NCI-H2029 (cell line): ENCODE data around the gene RAI2.
A peak's percentile ranks its signal among the peaks of the same experiment; 100 is the strongest.
"Not testable (repeated sequence)": the region's sequence is repeated elsewhere in the genome, so short reads cannot be mapped to it uniquely, and the experiment has no call there.

Experiments used
- DNase-seq: peaks from one replicate; lab custom pipeline; 2025; lab: John Stamatoyannopoulos, UW

RAI2 gene

DNA sequence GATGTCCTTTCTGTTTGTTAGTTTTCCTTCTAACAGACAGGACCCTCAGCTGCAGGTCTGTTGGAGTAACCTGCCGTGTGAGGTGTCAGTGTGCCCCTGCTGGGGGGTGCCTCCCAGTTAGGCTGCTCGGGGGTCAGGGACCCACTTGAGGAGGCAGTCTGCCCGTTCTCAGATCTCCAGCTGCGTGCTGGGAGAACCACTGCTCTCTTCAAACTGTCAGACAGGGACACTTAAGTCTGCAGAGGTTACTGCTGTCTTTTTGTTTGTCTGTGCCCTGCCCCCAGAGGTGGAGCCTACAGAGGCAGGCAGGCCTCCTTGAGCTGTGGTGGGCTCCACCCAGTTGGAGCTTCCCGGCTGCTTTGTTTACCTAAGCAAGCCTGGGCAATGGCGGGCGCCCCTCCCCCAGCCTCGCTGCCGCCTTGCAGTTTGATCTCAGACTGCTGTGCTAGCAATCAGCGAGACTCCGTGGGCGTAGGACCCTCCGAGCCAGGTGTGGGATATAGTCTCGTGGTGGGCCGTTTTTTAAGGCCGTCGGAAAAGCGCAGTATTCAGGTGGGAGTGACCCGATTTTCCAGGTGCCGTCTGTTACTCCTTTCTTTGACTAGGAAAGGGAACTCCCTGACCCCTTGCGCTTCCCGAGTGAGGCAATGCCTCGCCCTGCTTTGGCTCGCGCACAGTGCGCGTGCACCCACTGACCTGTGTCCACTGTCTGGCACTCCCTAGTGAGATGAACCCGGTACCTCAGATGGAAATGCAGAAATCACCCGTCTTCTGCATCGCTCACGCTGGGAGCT, 74.3 kb downstream of the RAI2 start:
- DNase-seq = not testable (repeated sequence)

DNA sequence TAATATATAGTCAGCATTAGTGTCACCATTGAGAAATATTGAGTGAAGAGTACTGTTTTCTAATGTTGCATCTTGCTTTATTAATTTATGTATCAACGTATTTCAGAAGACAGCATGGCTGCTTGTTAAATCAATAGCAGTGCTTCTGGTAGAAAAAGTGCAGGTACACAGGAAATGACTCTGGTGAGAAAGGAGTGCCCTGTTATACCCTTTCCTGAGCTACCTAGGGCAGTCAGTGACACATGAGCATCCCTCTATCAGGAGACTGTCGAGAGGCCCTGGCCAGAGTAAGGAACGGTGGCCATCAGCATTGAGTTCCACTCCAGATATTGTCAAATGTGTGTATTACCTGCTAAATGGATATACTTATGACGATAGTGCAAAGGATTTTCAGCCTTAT, 81.7 kb downstream of the RAI2 start:
- DNase-seq = no peak

GRCh38 chrX:17778997-17779396, 82.1 kb downstream of the RAI2 start:
- DNase-seq = no peak

- no peak for DNase-seq
These were observed 87.0 kb downstream of the RAI2 start for GRCh38 chrX:17774053-17774452.

- DNase-seq = no peak
These were observed 87.7 kb downstream of the RAI2 start for GRCh38 chrX:17773221-17773876.

DNA sequence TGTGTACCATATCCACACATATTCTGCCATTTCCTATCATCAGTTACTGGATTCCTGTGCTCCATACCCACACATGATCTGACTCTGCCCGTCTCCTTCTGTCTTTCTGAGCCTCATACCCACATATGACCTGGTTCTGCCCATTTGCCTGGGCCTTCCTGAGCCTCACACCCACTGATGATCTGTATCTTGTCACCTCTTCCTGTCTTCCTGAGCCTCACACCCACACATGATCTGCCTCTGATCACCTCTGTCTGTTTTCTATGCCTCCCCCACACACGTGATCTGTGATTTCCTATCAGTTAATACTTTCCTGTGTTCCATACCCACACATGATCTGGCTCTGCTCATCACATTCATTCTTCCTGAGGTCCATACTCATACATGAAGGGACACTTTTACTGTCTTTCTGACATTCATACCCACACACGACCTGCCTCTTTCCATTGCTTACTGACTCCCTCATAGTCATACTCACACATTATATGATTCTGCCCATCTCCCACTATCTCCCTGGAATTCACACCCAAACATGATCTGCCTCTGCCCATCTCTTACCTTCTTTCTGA, 91.3 kb downstream of the RAI2 start:
- no peak for DNase-seq

DNA sequence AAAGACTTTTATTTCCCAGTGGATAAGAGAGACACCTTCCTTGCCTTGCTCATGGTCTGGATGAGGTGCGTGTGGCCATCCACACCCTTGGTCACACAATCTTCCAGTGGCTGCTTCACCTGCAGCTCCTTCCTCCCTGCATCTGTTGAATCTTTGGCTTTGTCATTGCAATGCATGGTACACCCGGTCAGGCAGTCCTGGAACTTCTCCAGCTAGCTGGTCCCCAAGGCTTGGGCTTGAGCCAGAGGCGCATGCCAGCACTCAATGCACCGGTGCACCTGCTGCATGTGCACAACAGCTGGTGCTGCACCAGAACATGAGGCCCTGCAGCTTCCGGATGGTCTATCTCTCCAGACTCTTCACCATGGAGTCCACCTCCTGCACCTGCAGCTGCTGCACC, 92.1 kb downstream of the RAI2 start:
- DNase-seq = peak; percentile 11

- DNase-seq = no peak
These were observed 93.4 kb downstream of the RAI2 start for GRCh38 chrX:17767734-17768133.

GRCh38 chrX:17759990-17760389, 101.1 kb downstream of the RAI2 start:
- no peak for DNase-seq

DNA sequence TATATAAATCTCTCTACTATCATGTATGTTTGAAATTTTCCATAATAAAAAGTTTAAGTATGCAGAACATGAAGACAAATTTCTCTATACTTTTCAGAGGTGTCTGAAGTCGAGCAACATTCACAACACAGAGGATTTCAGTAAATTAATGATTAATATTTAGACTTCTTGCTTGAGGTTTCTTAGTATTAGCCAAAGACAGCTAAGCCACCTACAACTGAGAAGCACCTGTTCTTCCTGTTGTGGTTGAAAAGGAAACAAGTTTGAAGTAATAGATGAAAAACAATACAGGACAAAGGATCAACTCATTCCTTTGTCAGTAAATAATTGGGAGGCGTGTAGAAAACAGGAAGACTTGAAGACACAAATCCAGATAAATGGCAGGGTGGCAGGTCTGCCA, 102.7 kb downstream of the RAI2 start:
- DNase-seq = no peak

DNA sequence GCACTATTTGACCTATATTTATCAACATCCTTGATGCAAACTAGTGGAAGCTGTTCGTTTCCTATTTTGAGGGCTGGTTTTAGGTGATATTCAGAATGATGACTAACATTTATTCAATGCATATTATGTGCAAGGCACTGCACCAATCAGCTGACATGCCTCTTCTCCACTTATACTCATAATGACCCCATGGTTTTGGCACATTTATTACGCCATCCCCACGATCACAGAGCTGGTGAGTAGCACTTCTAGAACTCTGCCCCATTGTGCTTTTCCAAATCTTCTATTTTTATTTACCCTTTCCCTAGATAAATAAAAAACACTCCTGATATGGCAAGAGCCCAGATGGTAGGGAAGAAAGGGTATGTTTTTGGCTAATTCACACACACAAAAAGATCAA, 110.7 kb downstream of the RAI2 start:
- DNase-seq = no peak
